ENCODE measurements around the gene MGLL.

MGLL gene

GRCh38 chr3:127738192-127738840 is 84.0 kb downstream of the MGLL start:
- DNase-seq, result peak in 1 of 4 experiments; percentile 39

- DNase-seq, result no peak
Observed at GRCh38 chr3:127736801-127737539, 85.3 kb downstream of the MGLL start.

GRCh38 chr3:127735767-127736693 is 86.3 kb downstream of the MGLL start:
- DNase-seq, result peak; percentile 78 to 93 (median 86)

GRCh38 chr3:127734754-127735473 is 87.4 kb downstream of the MGLL start:
- DNase-seq, result peak; percentile 82 to 90 (median 85)

- no peak for DNase-seq
Observed at GRCh38 chr3:127734181-127734720, 88.1 kb downstream of the MGLL start.

- no peak for DNase-seq
Observed at GRCh38 chr3:127733781-127734180, 88.5 kb downstream of the MGLL start.

GRCh38 chr3:127732879-127733350 is 89.4 kb downstream of the MGLL start:
- peak; percentile 68 to 85 (median 75) for DNase-seq

GRCh38 chr3:127732303-127732702 is 90.0 kb downstream of the MGLL start:
- DNase-seq, result no peak

GRCh38 chr3:127731546-127732289 is 90.6 kb downstream of the MGLL start:
- no peak for DNase-seq

- peak in 2 of 4 experiments; percentile 38 to 62 for DNase-seq
Observed at GRCh38 chr3:127730666-127731295, 91.5 kb downstream of the MGLL start.

- no peak for DNase-seq
Observed at GRCh38 chr3:127730171-127730570, 92.1 kb downstream of the MGLL start.

GRCh38 chr3:127729556-127730056 is 92.7 kb downstream of the MGLL start:
- peak; percentile 85 to 98 (median 92) for DNase-seq

- peak; percentile 54 to 87 (median 65) for DNase-seq
Observed at GRCh38 chr3:127728417-127729015, 93.8 kb downstream of the MGLL start.

- no peak for DNase-seq
Observed at GRCh38 chr3:127726894-127727293, 95.4 kb downstream of the MGLL start.

GRCh38 chr3:127723011-127723567 is 99.2 kb downstream of the MGLL start:
- DNase-seq, result no peak

- no peak for DNase-seq
Observed at GRCh38 chr3:127722091-127722784, 100.1 kb downstream of the MGLL start.

- no peak for DNase-seq
Observed at GRCh38 chr3:127720985-127721935, 101.1 kb downstream of the MGLL start.
